Measurements from ENCODE around the gene LRRIQ4.

LRRIQ4 gene

GRCh38 chr3:169863458-169863899, 50.8 kb downstream of the LRRIQ4 start:
- no peak overlapping the region for H3K27ac ChIP-seq
- TF ChIP-seq CTCF (conservative IDR thresholded peaks at IDR 0.05; ENCODE audit: low read depth): peak; percentile 74
- ChIA-PET POLR2A (ENCODE audit: low non-redundant PET) (no interaction called here), CTCF (interaction anchor here (0.7 kb wide), 1 partner anchor 191 kb away, joined by 3 read pairs; no protein-coding TSS in a partner anchor)
- peak; percentile 32 for DNase-seq (ENCODE audit: low spot score)

- no peak overlapping the region for H3K27ac ChIP-seq
- DNase-seq (ENCODE audit: low spot score): no peak
- no peak for TF ChIP-seq CTCF (conservative IDR thresholded peaks at IDR 0.05; ENCODE audit: low read depth)
- CTCF ChIA-PET: no interaction called here
- POLR2A ChIA-PET (ENCODE audit: low non-redundant PET): no interaction called here
Observed at GRCh38 chr3:169864270-169864669, 51.6 kb downstream of the LRRIQ4 start.

GRCh38 chr3:169865176-169865767, 52.6 kb downstream of the LRRIQ4 start:
- no peak for TF ChIP-seq CTCF (conservative IDR thresholded peaks at IDR 0.05; ENCODE audit: low read depth)
- no peak overlapping the region for H3K27ac ChIP-seq
- ChIA-PET CTCF (interaction anchor here (0.6 to 0.7 kb wide), 2 partner anchors 103 to 824 kb away, joined by 4 read pairs; no protein-coding TSS in a partner anchor), POLR2A (ENCODE audit: low non-redundant PET) (no interaction called here)
- DNase-seq (ENCODE audit: low spot score): no peak

GRCh38 chr3:169867584-169868210, 55.0 kb downstream of the LRRIQ4 start:
- ChIA-PET POLR2A (ENCODE audit: low non-redundant PET) (no interaction called here), CTCF (interaction anchor here (0.7 kb wide), 1 partner anchor 187 kb away, joined by 3 read pairs; no protein-coding TSS in a partner anchor)
- TF ChIP-seq CTCF (conservative IDR thresholded peaks at IDR 0.05; ENCODE audit: low read depth): no peak
- no peak overlapping the region for H3K27ac ChIP-seq
- DNase-seq (ENCODE audit: low spot score): no peak

- no peak for DNase-seq (ENCODE audit: low spot score)
- ChIA-PET POLR2A (ENCODE audit: low non-redundant PET) (no interaction called here), CTCF (no interaction called here)
- H3K27ac ChIP-seq: no peak overlapping the region
- TF ChIP-seq CTCF (conservative IDR thresholded peaks at IDR 0.05; ENCODE audit: low read depth): no peak
Observed at GRCh38 chr3:169868369-169868768, 55.7 kb downstream of the LRRIQ4 start.

- TF ChIP-seq CTCF (conservative IDR thresholded peaks at IDR 0.05; ENCODE audit: low read depth): no peak
- H3K27ac ChIP-seq: no peak within 1 kb of the TSS
- POLR2A ChIA-PET (ENCODE audit: low non-redundant PET): no interaction called here
- no peak for DNase-seq (ENCODE audit: low spot score)
- CTCF ChIA-PET: interaction anchor here (0.6 to 0.7 kb wide), 2 partner anchors 21 kb away, joined by 3 read pairs; no protein-coding TSS in a partner anchor
Observed at GRCh38 chr3:169869484-169870220, 57.0 kb downstream of the LRRIQ4 start, which contains the start of gene LRRC31. LRRC31 (minus strand) TSS chr3:169869935; CDS start chr3:169869807, 128 bp downstream.

All from RWPE1 (cell line).